Panc1 (cell line): ENCODE data around the gene ERN1. TPM values are rescaled to one million over a fixed set of nuclear protein-coding genes. Genes with fewer than 3 reads are reported as not detected.

Experiments used
- ATAC-seq: fragments of 200-7000 bp; cut with Tn5 transposase; 2 replicates; pipeline ENCODE4 v1.9.1; 2020; ENCODE audit warnings: mild to moderate bottlenecking, moderate library complexity
- BruUV-seq: library from RNA; stranded (reverse); fragments of 400-500 nt; replicated peaks from 2 replicates; lab custom pipeline; 2021; lab: Mats Ljungman, UMichigan
- CTCF ChIA-PET: fragments of 300-600 bp; sonication (Branson Sonifier 250); formaldehyde crosslinking; loops from one replicate; lab custom pipeline; 2022; ENCODE audit warnings: antibody characterized with exemption; lab: Charles Lee
- POLR2A ChIA-PET: fragments of 300-600 bp; sonication (Branson Sonifier 250); formaldehyde crosslinking; loops from one replicate; lab custom pipeline; 2022; ENCODE audit warnings: antibody characterized with exemption; lab: Charles Lee
- DNase-seq: peaks from one replicate; pipeline ENCODE4 v3.0.0-alpha.2; 2010; ENCODE audit warnings: low read depth, low spot score
- H3K27ac ChIP-seq: 2 replicates; pipeline ENCODE4 v1.5.1; 2011; ENCODE audit warnings: mild to moderate bottlenecking, low read length, inconsistent platforms
- H3K27me3 ChIP-seq: fragments of 200-500 bp; sonication (Bioruptor generic); 2 replicates; pipeline ENCODE4 v1.6.0; 2014; ENCODE audit warnings: low read length, inconsistent platforms; ENCODE audit not compliant: control insufficient read depth, insufficient read depth
- H3K36me3 ChIP-seq: fragments of 200-500 bp; sonication (Bioruptor generic); 2 replicates; pipeline ENCODE4 v1.5.1; 2014; ENCODE audit warnings: inconsistent platforms, mild to moderate bottlenecking, low read length, moderate library complexity; ENCODE audit not compliant: control insufficient read depth, insufficient read depth
- H3K4me1 ChIP-seq: 2 replicates; pipeline ENCODE4 v1.5.1; 2011; ENCODE audit warnings: inconsistent platforms, mild to moderate bottlenecking, low read length, moderate library complexity; ENCODE audit not compliant: control insufficient read depth, insufficient read depth
- H3K4me3 ChIP-seq, 2 experiments: 2 replicates each; pipeline ENCODE4 v1.5.1; 2011 to 2012; ENCODE audit warnings: low read depth in 2 of 2, low read length in 2 of 2, mild to moderate bottlenecking in 2 of 2, inconsistent platforms in 1 of 2, moderate library complexity in 1 of 2
- H3K9me3 ChIP-seq: fragments of 200-500 bp; sonication (Bioruptor generic); 2 replicates; pipeline ENCODE4 v1.5.1; 2014; ENCODE audit warnings: low read depth, mild to moderate bottlenecking, inconsistent platforms, low read length, moderate library complexity; ENCODE audit not compliant: control insufficient read depth, insufficient read depth
- CTCF ChIP-seq: fragments of 450-650 bp; IDR thresholded peaks from 2 replicates; pipeline ENCODE4 v1.5.1; 2017; ENCODE audit warnings: mild to moderate bottlenecking
- POLR2AphosphoS5 ChIP-seq: IDR thresholded peaks from 2 replicates; pipeline ENCODE4 v1.6.1; 2012; ENCODE audit warnings: mild to moderate bottlenecking, low read depth, low read length, moderate library complexity
- REST ChIP-seq, 2 experiments: IDR thresholded peaks; 2 replicates each; pipeline ENCODE4 v1.6.1; 2011 to 2012; ENCODE audit warnings: low read depth in 2 of 2, control low read depth in 1 of 2, low read length in 1 of 2, mild to moderate bottlenecking in 1 of 2, moderate library complexity in 1 of 2; ENCODE audit not compliant: insufficient read depth in 1 of 2
- SIN3A ChIP-seq: IDR thresholded peaks from 2 replicates; pipeline ENCODE4 v1.6.1; 2012; ENCODE audit warnings: low read depth, mild to moderate bottlenecking, low read length, moderate library complexity, borderline replicate concordance; ENCODE audit not compliant: insufficient read depth
- TCF7L2 ChIP-seq: IDR thresholded peaks from 2 replicates; pipeline ENCODE4 v1.6.1; 2011; ENCODE audit warnings: mild to moderate bottlenecking, low read depth, low read length, inconsistent platforms
- in situ Hi-C: cut with HindIII; loops from 2 replicates; pipeline ENCODE4 v1.10.0; 2016; ENCODE audit warnings: low sequenced_read_pairs, low pct_unique_long_range_greater_than_20kb
- intact Hi-C: fragments of 100-400 bp; cut with micrococcal nuclease; formaldehyde crosslinking; loops from one replicate; pipeline ENCODE4 v1.10.0; 2022; ENCODE audit not compliant: unreplicated experiment
- total RNA-seq: library from RNA; stranded (reverse); gene quantifications from one replicate; pipeline ENCODE4 v1.2.1, GENCODE V29; 2021; ENCODE audit not compliant: unreplicated experiment

Gene ERN1
- total RNA-seq, 1 experiment from 2014 or later, result 12.1 TPM

- POLR2A ChIA-PET, result no interaction called here
- ATAC-seq (no peak), DNase-seq (no peak)
- in situ Hi-C loops (no loop called here), intact Hi-C loops (no loop called here)
- TF ChIP-seq REST (IDR thresholded peaks at IDR 0.05; ENCODE audit: insufficient read depth in 1 of 2, low read depth in 2 of 2, low read length in 1 of 2) (no peak), POLR2AphosphoS5 (no peak), CTCF (no peak), TCF7L2 (no peak), SIN3A (no peak)
- Histone ChIP-seq H3K4me1 (no peaks in the 10 kb centered on the region), H3K36me3 (peaks cover 3% of the 10 kb centered on the region; the same call in 1 of the 2 replicates), H3K4me3 (no peak overlapping the region), H3K27me3 (no peaks in the 10 kb centered on the region), H3K27ac (no peak overlapping the region), H3K9me3 (no peaks in the 10 kb centered on the region)
- TSS peak; percentile 52 for BruUV-seq
- CTCF ChIA-PET, result no interaction called here
These were observed 78.8 kb downstream of the ERN1 start for GRCh38 chr17:64051153-64051552.

- ChIA-PET CTCF (no interaction called here), POLR2A (no interaction called here)
- in situ Hi-C loops (no loop called here), intact Hi-C loops (no loop called here)
- DNase-seq (no peak), ATAC-seq (no peak)
- H3K27ac ChIP-seq, result no peak overlapping the region
- no peaks in the 10 kb centered on the region for H3K9me3 ChIP-seq
- peaks cover 3% of the 10 kb centered on the region; the same call in 1 of the 2 replicates for H3K36me3 ChIP-seq
- no peaks in the 10 kb centered on the region for H3K4me1 ChIP-seq
- no peak overlapping the region for H3K4me3 ChIP-seq
- no TSS peak for BruUV-seq
- no peaks in the 10 kb centered on the region for H3K27me3 ChIP-seq
- TF ChIP-seq REST (IDR thresholded peaks at IDR 0.05; ENCODE audit: insufficient read depth in 1 of 2, low read depth in 2 of 2, low read length in 1 of 2), result no peak
- no peak for TF ChIP-seq CTCF
- no peak for TF ChIP-seq SIN3A
These were observed 81.1 kb downstream of the ERN1 start for GRCh38 chr17:64048805-64049204.
